IPS-20b (cell line): ENCODE data around the gene NPHP3.

Source experiments
- H3K27ac ChIP-seq: one replicate; pipeline ENCODE4 v1.5.1; 2013; ENCODE audit warnings: low read length
- H3K27me3 ChIP-seq: 2 replicates; pipeline ENCODE4 v1.6.1; 2013; ENCODE audit warnings: mild to moderate bottlenecking, low read length, inconsistent platforms; ENCODE audit not compliant: insufficient read depth
- H3K36me3 ChIP-seq: 2 replicates; pipeline ENCODE4 v1.6.1; 2013; ENCODE audit warnings: low read depth, mild to moderate bottlenecking, inconsistent platforms, low read length, moderate library complexity; ENCODE audit not compliant: insufficient read depth
- H3K4me1 ChIP-seq: 2 replicates; pipeline ENCODE4 v1.6.1; 2013; ENCODE audit warnings: mild to moderate bottlenecking, control low read depth, inconsistent platforms, low read length, moderate library complexity; ENCODE audit not compliant: insufficient read depth
- H3K4me3 ChIP-seq: 2 replicates; pipeline ENCODE4 v1.5.1; 2013; ENCODE audit warnings: mild to moderate bottlenecking, low read length, inconsistent platforms
- H3K9ac ChIP-seq: 2 replicates; pipeline ENCODE4 v1.6.1; 2013; ENCODE audit warnings: low read depth, mild to moderate bottlenecking, inconsistent platforms, low read length, moderate library complexity
- H3K9me3 ChIP-seq: 2 replicates; pipeline ENCODE4 v1.6.1; 2013; ENCODE audit warnings: mild to moderate bottlenecking, low read depth, low read length, inconsistent platforms; ENCODE audit not compliant: insufficient read depth

NPHP3 gene

DNA sequence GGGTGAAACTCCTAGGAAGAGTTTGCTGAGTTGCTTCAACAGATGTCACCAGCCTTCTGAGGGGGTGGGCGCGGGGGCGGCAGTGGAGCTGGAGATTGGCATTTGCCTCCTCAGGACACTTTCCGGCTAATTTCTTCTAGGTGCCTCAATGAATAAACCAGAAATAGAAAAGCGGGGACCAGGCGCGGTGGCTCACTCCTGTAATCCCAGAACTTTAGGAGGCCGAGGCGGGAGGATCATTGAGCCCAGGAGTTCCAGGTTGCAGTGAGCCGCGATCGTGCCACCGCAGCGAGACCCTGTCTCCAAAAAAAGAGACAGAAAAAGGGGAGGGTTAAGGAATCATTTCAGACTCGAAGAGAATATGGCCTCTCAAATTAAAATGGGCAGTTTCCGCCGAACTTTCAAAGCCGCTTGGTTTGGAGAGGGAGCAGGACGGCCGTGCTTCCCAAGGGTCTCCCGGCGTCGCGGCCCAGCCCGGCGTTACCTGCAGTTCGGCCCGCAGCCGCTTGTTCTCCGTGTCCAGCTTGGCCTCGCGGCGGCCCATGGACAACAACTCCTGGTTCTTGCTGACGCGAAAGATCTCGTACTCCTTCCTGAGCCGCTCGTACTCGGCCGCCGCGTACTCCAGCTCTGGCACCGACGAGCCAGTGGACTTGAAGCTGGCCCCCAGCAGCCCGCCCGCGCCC is 587 bp downstream of the NPHP3 start:
- H3K9ac ChIP-seq = peak overlapping the region; percentile 67; the same call in 1 of the 2 replicates
- H3K27ac ChIP-seq = peak overlapping the region; percentile 31
- H3K4me3 ChIP-seq = peak overlapping the region; percentile 77
- peaks cover 18% of the 10 kb centered on the region for H3K36me3 ChIP-seq
- H3K9me3 ChIP-seq = no peaks in the 10 kb centered on the region
- no peaks in the 10 kb centered on the region for H3K27me3 ChIP-seq
- H3K4me1 ChIP-seq = peaks cover 10% of the 10 kb centered on the region; the same call in 1 of the 2 replicates

DNA sequence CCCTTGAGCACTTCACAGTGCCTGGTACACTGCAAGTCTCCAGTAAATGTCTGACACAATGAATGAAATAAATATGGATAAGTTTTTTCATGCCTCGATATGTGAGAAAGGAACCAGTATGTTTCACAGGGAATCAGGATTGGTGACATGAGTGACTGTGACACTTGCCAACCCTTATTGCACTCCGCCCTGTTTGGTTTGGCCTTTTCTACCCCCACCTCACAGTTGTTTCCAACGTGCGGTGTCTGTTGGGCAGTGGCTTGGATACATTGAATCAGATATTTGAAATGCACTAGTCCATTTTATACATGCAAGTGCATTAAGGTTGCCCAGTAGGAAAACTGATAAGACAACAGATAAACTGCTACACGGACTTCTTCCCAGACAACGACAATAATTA is 2.0 kb downstream of the NPHP3 start:
- Histone ChIP-seq H3K9me3 (no peaks in the 10 kb centered on the region), H3K36me3 (peaks cover 31% of the 10 kb centered on the region), H3K4me1 (peaks cover 10% of the 10 kb centered on the region; the same call in 1 of the 2 replicates), H3K9ac (no peak overlapping the region), H3K4me3 (no peak overlapping the region), H3K27me3 (no peaks in the 10 kb centered on the region), H3K27ac (no peak overlapping the region)

DNA sequence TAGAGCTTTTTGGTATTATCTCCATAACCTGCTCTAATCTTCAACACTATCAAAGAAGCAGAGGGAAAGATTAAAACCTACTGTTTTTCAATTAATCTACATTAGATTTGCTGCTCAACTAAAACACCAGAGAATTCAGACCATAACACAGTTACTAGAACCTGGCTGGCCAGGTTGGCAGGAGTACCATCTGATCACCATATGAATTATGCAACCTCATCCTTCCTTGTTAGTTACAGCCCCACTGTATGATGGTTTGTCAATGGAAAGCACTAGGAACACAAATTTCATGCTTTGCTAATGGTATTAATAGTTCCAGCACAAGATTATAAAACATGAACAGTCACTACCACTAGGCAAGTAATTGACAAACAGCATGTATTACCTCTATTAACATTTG is 5.8 kb downstream of the NPHP3 start:
- Histone ChIP-seq H3K9me3 (no peaks in the 10 kb centered on the region), H3K27ac (no peak overlapping the region), H3K4me1 (0 out of 2 replicates have a peak, but pooled peaks cover 4% of the 10 kb centered on the region), H3K36me3 (peaks cover 57% of the 10 kb centered on the region), H3K4me3 (no peak overlapping the region), H3K27me3 (no peaks in the 10 kb centered on the region), H3K9ac (no peak overlapping the region)

DNA sequence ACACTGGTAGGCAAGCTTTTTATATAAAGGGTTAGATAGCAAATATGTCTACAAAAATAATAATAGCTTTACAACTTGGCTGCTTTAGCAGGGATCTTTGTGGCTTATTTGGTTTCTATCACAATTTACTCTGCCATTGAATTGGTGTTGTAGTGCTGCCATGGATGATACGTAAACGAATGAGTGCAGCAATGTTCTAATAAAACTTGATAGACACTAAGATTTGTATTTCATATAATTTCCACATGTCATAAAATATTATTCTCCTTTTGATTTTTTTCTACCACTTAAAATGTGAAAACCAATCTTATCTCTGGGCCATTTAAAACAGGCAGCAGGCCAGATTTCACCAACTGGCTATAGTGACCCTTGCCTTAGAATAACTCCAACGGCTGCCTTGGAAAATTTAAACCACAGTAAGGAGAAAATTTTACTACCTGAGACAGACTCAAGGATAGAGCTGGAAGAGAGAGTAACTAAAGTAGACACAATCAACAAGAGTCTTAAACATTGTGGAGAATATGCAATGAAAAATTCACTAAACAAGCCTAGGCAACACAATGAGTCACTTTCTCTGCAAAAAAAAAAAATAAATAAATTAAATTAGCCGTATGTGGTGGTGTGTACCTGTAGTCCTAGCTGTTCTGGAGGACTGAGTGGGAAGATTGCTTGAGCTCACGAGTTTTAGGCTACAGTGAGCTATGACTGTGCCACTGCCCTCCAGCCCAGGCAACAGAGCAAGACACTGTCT is 8.1 kb downstream of the NPHP3 start:
- H3K4me1 ChIP-seq = no peaks in the 10 kb centered on the region
- H3K27ac ChIP-seq = no peak overlapping the region
- H3K9ac ChIP-seq = no peak overlapping the region
- peaks cover 73% of the 10 kb centered on the region for H3K36me3 ChIP-seq
- no peak overlapping the region for H3K4me3 ChIP-seq
- H3K27me3 ChIP-seq = no peaks in the 10 kb centered on the region
- H3K9me3 ChIP-seq = no peaks in the 10 kb centered on the region

DNA sequence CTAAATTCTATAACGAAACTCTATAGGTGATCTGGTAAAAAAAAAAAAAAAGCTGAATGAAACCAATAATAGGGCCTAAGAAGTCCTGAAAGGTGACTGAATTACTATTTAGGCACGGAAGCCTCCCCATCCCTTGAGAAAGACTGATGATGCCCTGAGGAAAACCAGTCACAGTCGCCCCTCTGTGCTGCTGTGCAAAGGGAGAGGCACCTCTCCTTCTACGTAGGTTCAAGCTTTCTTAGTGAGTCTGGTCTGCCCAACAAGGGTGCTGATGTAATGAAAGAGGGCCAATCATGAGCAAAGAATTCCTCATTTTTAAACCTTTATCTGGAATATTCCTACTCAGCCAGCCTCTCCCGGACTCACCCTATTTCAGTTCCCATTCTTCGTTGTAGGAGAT is 11.9 kb downstream of the NPHP3 start:
- H3K27me3 ChIP-seq = no peaks in the 10 kb centered on the region
- no peaks in the 10 kb centered on the region for H3K9me3 ChIP-seq
- H3K27ac ChIP-seq = no peak overlapping the region
- no peak overlapping the region for H3K9ac ChIP-seq
- H3K36me3 ChIP-seq = peaks cover 64% of the 10 kb centered on the region
- no peak overlapping the region for H3K4me3 ChIP-seq
- no peaks in the 10 kb centered on the region for H3K4me1 ChIP-seq

DNA sequence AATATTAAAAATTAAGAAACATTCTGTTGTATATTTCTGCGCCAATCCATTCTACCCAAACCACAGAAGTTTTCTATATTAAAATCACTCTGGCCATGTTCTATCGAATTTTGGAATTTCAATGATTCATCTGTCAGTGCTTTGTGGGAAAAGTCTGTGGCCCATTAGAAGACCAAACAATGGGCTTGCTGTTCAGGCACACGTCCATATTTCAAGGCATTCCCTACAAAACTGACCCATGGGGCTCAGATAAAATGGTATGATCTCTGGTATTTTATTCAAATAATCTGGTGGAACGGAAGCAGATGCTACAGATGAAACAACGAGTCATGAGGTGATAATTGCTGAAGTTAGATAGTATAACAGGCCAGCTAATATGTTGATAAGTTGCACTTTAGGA is 12.4 kb downstream of the NPHP3 start:
- H3K9ac ChIP-seq = no peak overlapping the region
- H3K27ac ChIP-seq = no peak overlapping the region
- no peaks in the 10 kb centered on the region for H3K9me3 ChIP-seq
- H3K4me3 ChIP-seq = no peak overlapping the region
- H3K27me3 ChIP-seq = no peaks in the 10 kb centered on the region
- no peaks in the 10 kb centered on the region for H3K4me1 ChIP-seq
- H3K36me3 ChIP-seq = peaks cover 67% of the 10 kb centered on the region

DNA sequence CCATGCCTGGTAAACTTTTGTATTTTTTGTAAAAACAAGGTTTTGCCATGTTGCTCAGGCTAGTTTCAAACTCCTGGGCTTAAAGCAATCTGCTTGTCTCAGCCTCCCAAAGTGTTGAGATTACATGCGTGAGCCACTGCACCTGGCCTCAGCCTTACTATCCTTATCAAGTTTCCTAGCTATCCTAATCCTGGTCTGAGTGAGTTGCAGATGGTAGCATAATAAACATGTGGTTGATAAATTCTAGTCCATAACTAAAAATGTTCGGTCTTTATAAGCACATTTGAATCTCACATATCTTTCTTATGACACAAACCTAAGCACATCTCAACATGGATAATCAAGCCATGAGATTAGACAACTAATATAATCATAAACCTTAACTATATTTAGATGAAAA is 18.5 kb downstream of the NPHP3 start:
- Histone ChIP-seq H3K27me3 (no peaks in the 10 kb centered on the region), H3K9me3 (no peaks in the 10 kb centered on the region), H3K4me3 (no peak overlapping the region), H3K9ac (no peak overlapping the region), H3K4me1 (no peaks in the 10 kb centered on the region), H3K27ac (no peak overlapping the region), H3K36me3 (peaks cover 72% of the 10 kb centered on the region)

DNA sequence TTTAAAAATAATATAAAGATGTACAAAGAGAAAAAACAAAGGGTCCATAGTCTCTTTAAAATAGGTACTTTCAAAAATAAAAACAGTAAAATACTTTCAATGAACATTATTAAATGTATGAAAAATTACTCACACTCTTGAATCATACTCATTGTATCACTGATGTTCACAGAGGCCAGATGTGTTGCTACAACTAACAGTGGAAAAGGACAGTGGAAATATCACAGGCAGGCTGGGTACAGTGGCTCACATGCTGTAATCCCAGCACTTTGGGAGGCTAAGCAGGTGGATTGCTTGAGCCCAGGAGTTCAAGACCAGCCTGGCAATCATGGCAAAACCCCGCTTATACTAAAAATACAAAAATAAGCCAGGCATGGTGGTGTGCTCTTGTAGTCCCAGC is 26.8 kb downstream of the NPHP3 start:
- H3K4me1 ChIP-seq = no peaks in the 10 kb centered on the region
- no peaks in the 10 kb centered on the region for H3K9me3 ChIP-seq
- H3K27ac ChIP-seq = no peak overlapping the region
- no peaks in the 10 kb centered on the region for H3K27me3 ChIP-seq
- H3K4me3 ChIP-seq = no peak overlapping the region
- H3K36me3 ChIP-seq = peaks cover 85% of the 10 kb centered on the region
- H3K9ac ChIP-seq = no peak overlapping the region

DNA sequence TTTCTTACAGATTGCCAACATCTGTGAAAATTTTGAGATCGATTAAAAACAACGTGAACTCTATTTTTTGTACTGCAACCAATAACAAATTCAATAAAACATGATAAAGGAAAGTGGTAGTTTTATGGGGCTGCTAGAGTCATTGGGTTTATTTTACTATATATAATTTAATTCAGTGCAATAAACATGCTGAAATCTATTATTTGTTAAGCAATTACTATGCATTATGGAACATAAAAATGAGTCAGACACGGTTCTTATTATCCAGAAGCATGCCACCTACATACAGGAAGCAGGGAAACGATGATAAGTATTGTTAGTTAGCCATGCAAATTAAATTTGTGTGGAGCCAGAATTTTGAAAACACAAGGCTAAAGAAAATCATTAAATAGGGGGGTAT is 27.2 kb downstream of the NPHP3 start:
- Histone ChIP-seq H3K4me1 (no peaks in the 10 kb centered on the region), H3K9me3 (no peaks in the 10 kb centered on the region), H3K27me3 (no peaks in the 10 kb centered on the region), H3K4me3 (no peak overlapping the region), H3K27ac (no peak overlapping the region), H3K36me3 (peaks cover 85% of the 10 kb centered on the region), H3K9ac (no peak overlapping the region)

DNA sequence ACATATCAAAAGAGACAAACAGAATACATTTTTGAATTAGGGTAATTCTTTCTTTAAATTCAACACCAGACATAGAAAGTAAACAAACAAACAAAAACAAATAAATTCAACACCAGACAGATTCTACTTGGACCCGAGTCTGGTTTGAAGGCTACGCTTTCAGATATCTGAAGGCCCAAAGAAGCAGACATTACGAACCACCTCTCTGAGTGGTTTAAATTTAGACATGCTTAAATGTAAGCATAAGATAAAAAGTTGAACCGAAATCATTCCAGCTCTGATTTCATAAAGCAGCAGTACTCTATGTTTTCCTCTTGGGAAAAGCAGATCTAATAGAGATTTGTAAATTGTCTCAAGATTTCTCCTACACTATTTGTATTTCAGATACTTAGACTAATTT is 32.2 kb downstream of the NPHP3 start:
- Histone ChIP-seq H3K27ac (no peak overlapping the region), H3K36me3 (peaks cover 92% of the 10 kb centered on the region)

DNA sequence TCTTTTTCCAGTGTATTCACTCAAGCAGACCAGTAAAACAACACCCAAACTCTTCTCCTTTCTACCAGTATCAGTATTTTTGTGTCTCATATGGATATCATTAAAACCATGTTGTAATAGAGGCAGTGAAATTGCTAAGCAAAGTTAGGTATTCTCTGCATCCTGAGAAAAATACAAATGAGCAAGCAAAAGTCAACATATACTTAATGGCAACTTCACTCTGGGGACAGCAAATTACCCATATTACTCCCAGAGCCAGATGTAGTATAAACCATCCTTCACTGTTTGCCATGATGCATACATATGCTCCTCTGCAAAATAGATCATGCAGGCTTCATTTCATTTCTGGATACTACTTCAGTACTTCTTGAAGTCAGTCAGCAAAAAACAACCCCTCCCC is 40.0 kb downstream of the NPHP3 start:
- Histone ChIP-seq H3K9ac (no peak overlapping the region), H3K27me3 (no peaks in the 10 kb centered on the region), H3K27ac (no peak overlapping the region), H3K4me3 (no peak overlapping the region), H3K36me3 (peaks cover 84% of the 10 kb centered on the region), H3K9me3 (no peaks in the 10 kb centered on the region), H3K4me1 (no peaks in the 10 kb centered on the region)

More for the DNA sequence above, 32.2 kb downstream of the NPHP3 start:
- Histone ChIP-seq H3K9ac (no peak overlapping the region), H3K4me3 (no peak overlapping the region), H3K27me3 (no peaks in the 10 kb centered on the region), H3K4me1 (no peaks in the 10 kb centered on the region), H3K9me3 (no peaks in the 10 kb centered on the region)

DNA sequence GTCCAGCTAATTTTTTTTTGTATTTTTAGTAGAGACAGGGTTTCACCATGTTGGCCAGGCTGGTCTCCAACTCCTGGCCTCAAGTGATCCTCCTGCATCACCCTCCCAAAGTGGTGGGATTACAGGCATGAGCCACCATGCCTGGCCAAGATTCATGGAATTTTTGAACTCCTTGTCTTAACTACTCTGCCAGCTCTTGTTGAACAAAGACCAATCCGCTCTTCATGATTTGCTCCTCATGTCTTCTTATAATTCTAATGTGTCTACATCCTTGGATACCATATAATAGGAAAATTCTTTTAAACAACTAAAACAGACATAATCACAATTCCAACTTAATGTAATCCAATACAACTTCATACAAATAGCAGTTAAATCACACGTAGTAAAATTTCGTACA is 40.8 kb downstream of the NPHP3 start:
- Histone ChIP-seq H3K27me3 (no peaks in the 10 kb centered on the region), H3K9me3 (no peaks in the 10 kb centered on the region), H3K9ac (no peak overlapping the region), H3K36me3 (peaks cover 85% of the 10 kb centered on the region), H3K4me1 (no peaks in the 10 kb centered on the region), H3K27ac (no peak overlapping the region), H3K4me3 (no peak overlapping the region)
